Measurements from ENCODE around the gene CEP192. TPM values are rescaled to one million over a fixed set of nuclear protein-coding genes. Genes with fewer than 3 reads are reported as not detected.
"Not testable (repeated sequence)": the region's sequence is repeated elsewhere in the genome, so short reads cannot be mapped to it uniquely, and the experiment has no call there.

CEP192 gene, protein sequence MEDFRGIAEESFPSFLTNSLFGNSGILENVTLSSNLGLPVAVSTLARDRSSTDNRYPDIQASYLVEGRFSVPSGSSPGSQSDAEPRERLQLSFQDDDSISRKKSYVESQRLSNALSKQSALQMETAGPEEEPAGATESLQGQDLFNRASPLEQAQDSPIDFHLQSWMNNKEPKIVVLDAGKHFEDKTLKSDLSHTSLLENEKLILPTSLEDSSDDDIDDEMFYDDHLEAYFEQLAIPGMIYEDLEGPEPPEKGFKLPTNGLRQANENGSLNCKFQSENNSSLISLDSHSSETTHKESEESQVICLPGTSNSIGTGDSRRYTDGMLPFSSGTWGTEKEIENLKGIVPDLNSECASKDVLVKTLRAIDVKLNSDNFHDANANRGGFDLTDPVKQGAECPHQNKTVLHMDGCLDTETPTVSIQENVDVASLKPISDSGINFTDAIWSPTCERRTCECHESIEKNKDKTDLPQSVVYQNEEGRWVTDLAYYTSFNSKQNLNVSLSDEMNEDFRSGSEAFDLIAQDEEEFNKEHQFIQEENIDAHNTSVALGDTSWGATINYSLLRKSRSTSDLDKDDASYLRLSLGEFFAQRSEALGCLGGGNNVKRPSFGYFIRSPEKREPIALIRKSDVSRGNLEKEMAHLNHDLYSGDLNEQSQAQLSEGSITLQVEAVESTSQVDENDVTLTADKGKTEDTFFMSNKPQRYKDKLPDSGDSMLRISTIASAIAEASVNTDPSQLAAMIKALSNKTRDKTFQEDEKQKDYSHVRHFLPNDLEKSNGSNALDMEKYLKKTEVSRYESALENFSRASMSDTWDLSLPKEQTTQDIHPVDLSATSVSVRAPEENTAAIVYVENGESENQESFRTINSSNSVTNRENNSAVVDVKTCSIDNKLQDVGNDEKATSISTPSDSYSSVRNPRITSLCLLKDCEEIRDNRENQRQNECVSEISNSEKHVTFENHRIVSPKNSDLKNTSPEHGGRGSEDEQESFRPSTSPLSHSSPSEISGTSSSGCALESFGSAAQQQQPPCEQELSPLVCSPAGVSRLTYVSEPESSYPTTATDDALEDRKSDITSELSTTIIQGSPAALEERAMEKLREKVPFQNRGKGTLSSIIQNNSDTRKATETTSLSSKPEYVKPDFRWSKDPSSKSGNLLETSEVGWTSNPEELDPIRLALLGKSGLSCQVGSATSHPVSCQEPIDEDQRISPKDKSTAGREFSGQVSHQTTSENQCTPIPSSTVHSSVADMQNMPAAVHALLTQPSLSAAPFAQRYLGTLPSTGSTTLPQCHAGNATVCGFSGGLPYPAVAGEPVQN (N-terminal part only)
- polyA plus RNA-seq (ENCODE audit: insufficient read length in 3 of 3) = 10 to 100 TPM; 44.9 to 57.5 (median 49.8) TPM
- long read RNA-seq, donor 1 = 0 reads
- long read RNA-seq, donor 2 = 0 reads
- long read RNA-seq, donor 3, partial matches to known transcripts = 0 of 1 reads
- long read RNA-seq, donor 3, other reads (novel, unspliced or antisense) = 0 of 1 reads
- long read RNA-seq, donor 4, partial matches to known transcripts = 5 of 5 reads
- long read RNA-seq, donor 4, other reads (novel, unspliced or antisense) = 0 of 5 reads
- long read RNA-seq, donor 5 = 0 reads
- long read RNA-seq, donor 6 = 0 reads
- long read RNA-seq, donor 7 = 0 reads
- long read RNA-seq, donor 8 = 0 reads
- long read RNA-seq, donor 9 = 0 reads
- long read RNA-seq, donor 10 = 0 reads
- long read RNA-seq, donor 11 = 0 reads
- long read RNA-seq, donor 12 = 0 reads
- long read RNA-seq, donor 13 = 0 reads
- long read RNA-seq, donor 14 = 0 reads
- long read RNA-seq, donor 15 = 0 reads
- long read RNA-seq, donor 16 = 0 reads

DNA sequence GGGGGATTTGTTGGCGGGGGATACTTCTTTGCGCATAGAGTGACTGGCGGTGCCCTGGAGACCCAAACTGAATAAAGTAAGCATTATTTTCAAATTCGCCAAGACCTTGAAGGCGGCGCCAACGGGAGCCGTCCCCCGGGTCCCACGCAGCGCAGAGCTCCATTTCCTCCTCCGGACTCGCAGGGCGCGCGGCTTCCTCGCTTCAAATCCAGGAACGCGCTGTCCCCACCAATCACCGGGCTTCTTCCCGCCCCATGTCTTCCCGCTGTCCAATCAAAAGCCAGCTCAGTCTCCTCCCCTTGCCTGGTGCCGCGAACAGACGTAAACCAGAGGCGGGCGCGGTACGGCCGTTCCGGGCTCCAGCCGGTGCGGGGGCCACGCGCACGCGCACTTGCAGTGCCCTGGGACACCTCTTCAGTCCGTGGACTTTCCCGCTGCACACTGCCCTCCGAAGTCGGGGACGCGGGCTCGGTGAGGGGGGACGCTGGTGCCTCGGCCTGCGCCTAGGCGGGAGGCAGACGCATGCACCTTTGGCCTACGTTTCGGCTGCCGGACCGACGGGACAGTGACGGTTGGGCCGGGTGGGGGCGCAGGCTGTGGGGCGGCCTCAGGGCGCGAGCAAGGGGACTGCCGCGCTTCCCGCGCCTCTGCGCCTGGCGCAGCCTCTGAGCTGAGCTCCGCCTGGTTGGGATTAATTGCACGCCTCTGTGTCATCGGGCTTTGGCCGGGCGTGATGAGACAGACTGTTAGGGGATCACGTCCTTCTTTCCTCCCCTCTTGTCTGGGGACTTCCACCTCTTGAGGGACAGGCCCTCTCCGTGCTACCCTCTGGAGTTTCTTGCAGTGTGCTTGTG lies at the start of gene CEP192:
CEP192 (plus strand) TSS at position 396 of the 854 bp plus-strand sequence. CDS start 8,063 bp downstream, outside the sequence.
- DNase-seq = peak; percentile 98

DNA sequence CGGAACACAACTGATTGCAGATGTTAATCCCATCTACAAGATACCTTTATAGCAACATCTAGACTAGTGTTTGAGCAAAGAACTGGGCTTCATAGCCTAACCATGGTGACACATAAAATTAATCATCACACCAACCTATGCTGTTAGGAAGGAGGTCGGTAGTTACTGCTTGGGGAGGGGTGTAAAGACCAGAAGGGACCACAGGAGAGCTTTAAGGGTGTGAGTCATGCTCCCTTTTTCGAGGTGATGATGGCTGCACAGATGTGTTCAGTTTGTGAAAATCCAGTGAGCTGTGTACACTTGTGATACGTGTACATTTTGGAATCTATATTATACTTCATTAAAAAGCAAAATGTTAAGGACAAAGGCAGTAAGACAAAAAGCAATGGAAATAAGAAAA lies 47.9 kb upstream of the CEP192 start:
- DNase-seq = no peak

DNA sequence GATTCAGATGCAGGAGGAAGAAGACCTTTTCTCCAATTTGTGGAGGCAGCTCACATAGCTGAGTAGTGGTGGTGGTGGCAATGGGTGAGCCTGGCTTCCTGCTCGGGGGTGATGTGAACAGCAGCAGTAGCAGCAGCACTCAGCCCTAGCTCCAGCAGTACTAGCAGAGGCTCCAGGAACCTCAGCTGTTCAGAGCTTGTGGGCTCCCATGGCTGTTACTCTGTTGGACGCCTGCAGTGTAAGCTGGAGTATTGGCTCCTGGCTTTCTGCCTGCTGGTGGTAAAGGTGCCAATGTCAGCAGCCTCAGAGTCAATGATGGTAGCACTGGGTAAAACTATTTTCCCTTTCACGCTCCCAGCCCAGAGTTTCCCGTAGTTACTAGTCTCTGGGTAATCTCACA lies 46.5 kb upstream of the CEP192 start:
- no peak for DNase-seq

DNA sequence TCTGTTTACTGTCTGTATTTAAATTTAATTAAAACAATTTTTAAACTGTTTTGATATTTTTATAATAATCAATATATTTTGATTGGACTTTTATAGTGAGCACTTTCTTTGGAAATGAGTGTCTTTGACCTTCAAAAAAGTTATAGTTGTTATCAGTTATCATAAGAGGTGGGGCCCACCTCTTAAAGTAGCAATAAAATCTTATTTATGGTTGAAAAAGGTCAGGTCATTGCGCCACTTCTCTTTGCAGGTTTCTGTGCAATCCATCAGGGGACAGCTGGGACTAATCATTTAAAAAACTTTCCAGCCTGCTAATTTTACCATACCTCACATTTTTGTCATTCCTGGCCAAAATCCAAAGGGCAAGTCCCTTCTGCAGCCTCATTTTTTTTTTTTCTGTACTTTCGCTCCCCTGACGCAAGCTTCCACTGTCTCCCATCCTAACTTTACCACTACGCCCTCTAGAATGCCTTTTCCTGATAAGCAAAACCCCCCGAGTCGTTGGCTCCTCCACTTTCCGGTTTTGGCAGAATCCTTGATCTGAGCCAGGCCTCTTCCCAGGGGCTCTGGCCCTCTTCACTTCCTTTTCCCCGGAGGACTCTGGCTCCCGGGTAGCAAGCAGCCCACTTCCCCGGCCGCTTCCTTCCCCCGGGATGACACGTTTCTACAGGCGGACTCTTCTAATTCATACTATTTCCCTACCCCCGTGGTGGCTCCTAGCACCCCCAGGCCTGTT lies 44.4 kb upstream of the CEP192 start:
- DNase-seq = peak; percentile 81

DNA sequence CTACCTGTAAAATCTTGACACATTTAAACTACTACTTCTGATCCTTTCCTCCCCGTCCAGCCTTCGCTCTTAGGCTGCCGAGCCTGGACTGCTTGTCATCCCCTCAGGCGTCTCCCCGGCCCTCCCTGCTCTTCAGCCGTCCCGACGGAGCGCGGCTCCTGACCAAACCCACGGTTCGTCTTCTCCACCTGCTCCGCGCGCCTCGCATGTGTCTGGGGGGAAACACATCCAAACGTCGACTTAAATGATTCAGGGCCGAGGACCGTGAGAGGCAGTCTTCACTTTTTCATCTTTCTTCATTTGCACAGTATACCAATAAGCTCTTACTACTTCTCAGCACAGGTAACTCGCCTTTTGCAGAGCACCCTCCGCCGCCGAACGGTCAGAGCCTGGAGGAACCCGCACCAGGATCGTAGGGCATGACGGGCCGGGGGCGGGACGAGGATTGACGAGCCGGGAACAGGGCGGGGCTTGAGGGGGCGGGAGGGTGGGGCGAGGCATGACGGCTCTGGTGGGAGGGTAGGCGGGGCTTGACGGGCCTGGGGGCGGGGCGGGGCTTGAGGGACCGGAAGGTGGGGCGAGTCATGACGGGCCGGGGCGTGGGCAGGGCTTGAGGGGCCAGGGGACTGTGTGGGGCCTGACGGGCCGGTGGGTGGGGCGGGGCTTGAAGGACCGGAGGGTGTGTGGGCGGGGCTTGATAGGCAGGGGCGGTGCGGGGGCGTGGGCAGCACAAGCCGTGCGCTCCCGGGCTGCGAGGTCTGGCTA lies 43.7 kb upstream of the CEP192 start, which contains the start of gene SEH1L:
SEH1L (plus strand) TSS at position 727 of the 765 bp plus-strand sequence. CDS start 111 bp downstream, outside the sequence.
- DNase-seq = peak; percentile 97

DNA sequence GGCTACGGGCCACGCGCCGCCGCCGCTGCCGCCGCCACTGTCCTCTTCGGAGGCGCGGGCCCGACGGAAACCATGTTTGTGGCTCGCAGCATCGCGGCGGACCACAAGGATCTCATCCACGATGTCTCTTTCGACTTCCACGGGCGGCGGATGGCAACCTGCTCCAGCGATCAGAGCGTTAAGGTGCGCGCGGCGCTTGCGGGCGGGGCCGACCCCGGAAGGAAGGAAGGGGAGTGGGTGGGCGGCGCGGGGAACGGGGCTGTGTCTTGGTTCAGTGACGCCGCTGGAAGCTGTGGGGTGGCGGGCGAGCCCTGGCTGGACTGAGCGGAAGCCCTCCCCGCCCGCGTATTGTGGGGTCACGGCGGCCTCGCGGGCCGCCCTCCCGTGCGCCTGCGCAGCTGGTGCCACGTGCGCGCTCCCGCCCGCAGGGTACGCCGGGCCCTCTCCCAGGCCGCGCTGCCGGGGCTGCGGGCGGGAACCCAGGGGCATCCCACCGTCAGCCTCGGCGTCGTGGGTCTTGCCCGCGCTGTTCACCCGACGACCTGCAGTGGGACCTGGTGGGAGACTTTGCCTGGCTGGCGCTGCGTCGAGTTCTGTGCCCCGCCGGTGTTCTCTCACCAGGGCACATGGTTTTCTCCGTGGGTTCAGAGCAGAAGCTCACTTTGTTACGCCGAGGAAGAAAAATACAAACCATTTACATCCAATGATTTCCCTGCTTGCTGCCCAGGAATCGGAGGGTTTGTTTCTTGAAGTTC lies 42.9 kb upstream of the CEP192 start:
- peak; percentile 85 for DNase-seq

DNA sequence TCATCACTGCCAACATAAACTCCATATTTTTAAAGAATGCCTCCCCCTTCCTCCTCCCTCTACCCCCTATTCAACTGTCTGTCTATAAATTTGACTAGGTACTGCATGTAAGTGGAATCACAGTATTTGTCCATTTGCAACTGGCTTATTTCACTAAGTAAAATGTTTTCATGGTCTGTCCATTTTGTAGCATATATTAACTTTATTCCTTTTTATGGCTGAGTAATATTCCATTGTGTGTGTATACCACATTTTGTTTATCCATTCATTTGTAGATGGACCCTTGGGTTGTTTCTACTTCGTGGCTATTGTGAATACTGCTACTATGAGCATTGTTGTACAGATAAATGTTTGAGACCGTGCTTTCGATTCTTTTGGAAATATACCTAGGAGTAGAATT lies 32.7 kb upstream of the CEP192 start:
- no peak for DNase-seq

DNA sequence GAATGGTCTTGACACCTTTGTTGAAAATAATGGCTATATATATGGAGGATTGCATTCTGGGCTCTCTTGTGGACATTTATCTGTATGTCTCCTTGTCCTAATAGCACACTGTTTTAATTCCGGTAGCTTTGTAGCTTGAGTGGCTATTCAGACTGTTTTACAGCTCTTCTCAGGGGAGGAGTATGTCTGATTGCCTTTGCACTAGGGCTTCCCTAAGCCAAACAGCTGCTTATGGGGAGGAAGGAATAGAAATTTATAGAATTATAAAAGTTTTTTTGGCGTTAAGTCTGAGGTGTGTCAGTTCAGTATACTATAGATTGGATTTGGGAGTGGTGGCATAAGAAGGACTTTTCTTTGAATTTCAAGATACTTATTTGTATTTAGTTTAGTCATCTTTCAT lies 30.8 kb upstream of the CEP192 start:
- DNase-seq = no peak

DNA sequence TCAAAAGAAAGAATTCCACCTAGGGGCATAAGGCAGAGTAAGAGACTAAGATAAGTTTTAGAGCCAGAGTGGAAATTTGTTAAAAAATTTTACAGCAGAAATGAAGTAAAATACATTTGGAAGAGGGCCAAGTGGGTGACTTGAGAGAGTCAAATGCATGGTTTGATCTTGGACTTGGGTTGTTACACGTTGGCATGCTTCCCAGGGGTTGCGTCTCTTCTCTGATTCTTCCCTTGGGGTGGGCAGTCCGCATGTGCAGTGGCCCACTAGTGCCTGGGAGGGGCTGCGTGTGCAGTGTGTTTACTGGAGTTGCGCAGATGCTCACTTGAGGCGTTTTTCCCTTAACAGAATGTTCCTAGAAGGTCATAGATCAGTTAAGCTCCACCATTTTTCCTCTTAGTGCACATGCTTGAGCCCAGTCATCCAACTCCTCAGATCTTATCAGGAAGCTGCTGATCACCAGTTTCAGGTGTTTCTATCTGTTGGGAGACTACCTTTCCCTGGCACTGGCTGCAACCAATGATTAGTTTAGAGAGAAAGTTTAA lies 30.2 kb upstream of the CEP192 start:
- DNase-seq = no peak

DNA sequence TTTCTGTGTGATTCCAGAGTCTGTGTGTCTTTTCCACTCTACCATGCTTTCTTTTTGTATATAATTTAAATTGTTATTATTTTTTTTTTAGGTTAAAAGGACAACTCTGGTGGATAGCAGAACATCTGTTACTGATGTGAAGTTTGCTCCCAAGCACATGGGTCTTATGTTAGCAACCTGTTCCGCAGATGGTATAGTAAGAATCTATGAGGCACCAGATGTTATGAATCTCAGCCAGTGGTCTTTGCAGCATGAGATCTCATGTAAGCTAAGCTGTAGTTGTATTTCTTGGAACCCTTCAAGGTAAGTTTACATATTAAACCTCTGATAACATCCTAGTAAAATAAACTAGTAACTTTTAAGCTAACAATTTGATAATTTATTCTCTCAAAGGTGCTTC lies 28.1 kb upstream of the CEP192 start:
- DNase-seq = no peak

DNA sequence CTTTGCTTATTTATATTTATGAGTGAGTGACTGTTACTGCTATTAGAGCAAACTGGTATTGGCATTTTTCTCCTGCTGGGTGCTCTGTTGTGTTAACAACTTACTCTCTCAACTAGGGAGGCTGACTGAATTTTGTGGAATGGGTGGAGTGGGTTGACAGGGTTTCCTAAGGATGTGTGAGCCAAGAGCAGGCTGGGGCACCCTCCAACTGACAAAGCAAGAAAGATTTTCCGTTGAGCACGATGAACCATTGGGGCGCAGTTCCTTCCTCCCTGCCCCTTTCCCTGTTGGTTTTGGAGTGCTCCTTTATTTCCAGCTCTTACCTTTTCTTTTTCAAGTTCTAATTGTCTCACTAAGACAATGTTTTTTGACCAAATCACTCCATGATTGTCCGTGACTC lies 23.0 kb upstream of the CEP192 start:
- DNase-seq = no peak

DNA sequence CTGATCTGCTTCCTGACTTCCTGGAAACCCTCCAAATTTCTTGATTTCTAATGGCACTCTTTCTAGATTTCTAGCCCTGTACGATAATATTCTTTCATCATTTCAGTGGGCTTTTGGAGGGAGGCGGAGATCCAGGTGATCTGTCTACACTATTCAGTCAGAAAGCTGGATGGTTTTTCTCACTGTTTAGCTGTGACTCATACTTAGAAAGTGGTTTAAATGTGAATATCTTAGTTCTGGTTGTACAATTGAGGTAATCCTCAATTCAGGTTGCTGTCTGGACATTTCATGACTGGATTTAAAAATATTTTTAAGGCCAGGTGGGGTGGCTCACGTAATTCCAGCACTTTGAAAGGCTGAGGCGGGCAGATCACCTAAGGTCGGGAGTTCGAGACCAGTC lies 22.5 kb upstream of the CEP192 start:
- no peak for DNase-seq

DNA sequence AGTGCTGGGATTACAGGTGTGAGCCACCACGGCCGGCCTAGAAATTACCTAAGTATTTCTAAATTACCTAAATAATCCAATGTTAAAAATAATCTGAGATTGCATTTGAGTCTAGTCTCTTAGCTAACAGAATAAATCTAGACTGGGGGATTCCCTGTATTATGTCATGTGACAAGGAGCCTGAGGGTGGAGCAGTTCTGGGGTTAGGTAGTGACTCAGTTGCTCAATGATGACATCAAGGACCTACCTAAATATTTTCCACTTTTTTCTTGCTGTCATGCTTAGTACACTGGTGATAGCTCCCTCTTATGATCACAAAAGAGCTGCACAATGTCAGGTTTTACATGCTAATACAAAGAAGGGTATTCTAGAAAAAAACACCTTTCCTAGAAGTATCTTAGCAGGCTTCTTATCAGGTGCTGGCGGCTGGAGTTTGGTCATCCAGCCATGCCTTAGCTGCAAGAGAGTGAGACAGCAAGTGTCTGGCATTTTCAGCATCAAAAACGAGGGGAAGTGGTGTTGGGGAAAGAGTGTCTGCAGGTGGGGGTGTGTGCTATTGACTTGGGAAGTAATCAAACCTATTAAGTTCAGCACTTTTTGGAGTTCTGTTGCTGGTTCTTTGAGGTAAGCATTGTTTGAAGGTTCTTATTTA lies 17.5 kb upstream of the CEP192 start:
- DNase-seq = no peak

DNA sequence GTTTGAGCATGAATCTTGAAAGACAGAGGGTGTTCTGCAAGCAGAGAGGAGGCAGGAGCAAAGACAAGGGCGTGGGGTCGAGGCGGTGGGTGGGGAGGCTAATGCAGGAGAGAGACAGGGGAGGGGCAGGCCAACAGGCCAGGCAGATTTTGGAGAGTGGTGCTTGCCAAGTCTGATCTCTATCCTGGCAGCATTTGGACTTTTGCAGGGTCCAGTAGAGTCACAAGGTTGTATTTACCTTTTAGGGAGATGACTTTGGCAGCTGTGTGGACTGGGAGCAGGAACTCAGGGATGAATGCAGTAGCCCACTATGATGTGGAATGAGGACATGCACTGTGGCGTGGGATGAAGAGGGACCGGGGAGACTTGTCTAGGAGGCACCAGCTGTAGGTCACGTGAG lies 15.7 kb upstream of the CEP192 start:
- no peak for DNase-seq

DNA sequence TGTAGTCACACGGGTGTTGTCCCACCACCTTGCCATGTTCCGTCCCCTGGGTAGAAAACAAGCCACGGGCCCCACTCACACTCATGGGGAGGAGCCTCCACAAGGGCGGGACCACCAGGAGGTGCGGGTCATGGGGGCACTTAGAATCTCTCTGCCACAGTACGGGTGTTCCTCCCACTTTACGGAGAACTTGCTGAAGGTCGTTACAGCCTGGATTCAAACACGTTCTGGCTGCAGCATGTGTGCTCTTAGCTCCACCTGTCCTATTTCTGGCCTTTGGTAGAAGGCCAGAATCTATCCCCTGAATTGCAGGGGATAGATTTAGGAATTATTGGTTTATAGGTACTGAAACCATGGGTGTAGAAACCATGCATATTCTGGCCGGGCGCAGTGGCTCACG lies 14.9 kb upstream of the CEP192 start:
- DNase-seq = no peak

DNA sequence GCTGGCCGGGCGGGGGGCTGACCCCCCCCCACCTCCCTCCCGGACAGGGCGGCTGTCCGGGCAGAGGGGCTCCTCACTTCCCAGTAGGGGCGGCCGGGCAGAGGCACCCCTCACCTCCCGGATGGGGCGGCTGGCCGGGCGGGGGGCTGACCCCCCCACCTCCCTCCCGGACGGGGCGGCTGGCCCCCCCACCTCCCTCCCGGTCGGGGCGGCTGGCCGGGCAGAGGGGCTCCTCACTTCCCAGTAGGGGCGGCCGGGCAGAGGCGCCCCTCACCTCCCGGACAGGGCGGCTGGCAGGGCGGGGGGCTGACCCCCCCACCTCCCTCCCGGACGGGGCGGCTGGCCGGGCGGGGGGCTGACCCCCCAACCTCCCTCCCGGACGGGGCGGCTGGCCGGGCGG lies 11.1 kb upstream of the CEP192 start:
- not testable (repeated sequence) for DNase-seq
